ENCODE measurements around the gene SUGCT.
"Not testable (repeated sequence)": the region's sequence is repeated elsewhere in the genome, so short reads cannot be mapped to it uniquely, and the experiment has no call there.

SUGCT gene

DNA sequence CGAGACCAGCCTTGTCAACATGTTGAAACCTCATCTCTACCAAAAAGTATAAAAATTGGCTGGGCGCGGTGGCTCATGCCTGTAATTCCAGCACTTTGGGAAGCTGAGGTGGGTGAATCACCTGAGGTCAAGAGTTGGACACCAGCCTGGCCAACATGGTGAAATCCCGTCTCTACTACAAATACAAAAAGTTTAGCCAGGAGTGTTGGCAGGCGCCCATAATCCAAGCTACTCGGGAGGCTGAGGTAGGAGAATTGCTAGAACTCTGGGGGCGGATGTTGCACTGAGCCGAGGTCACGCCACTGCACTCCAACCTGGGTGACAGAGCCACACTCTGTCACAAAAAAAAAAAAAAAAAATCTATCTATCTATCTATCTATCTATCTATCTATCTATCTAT lies 279.9 kb downstream of the SUGCT start:
- H3K27ac Mint-ChIP-seq; H3K27me3 Mint-ChIP-seq (ENCODE audit: low read depth); H3K4me1 Mint-ChIP-seq (ENCODE audit: low read depth); DNase-seq (ENCODE audit: low spot score); H3K9me3 Mint-ChIP-seq; H3K36me3 Mint-ChIP-seq (ENCODE audit: low read depth); H3K4me3 Mint-ChIP-seq: not testable (repeated sequence)

DNA sequence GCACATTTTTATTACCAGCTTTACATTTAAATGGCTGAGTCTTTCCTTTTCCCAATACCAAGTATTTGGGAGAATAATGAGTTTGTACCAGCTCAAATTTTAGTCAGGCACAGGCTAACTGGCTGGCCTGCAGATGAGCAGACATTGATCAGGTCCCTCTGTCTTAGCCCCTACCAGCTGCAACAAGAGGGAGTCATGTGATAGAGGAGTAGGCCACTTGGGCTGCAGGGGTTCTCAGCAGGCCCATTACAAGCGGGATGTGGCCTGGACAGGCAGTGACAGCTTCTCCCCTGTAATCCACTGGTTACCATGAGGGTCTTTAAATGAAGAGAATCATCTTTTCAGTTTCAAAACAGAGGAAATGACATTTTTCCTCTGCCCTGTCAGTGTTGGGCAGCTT lies 283.6 kb downstream of the SUGCT start:
- Mint-ChIP-seq H3K36me3 (ENCODE audit: low read depth) (no peaks in the 10 kb centered on the region), H3K9me3 (no peaks in the 10 kb centered on the region), H3K27ac (no peak overlapping the region), H3K4me3 (no peak overlapping the region), H3K27me3 (ENCODE audit: low read depth) (no peaks in the 10 kb centered on the region), H3K4me1 (ENCODE audit: low read depth) (no peaks in the 10 kb centered on the region)
- DNase-seq (ENCODE audit: low spot score), result no peak

DNA sequence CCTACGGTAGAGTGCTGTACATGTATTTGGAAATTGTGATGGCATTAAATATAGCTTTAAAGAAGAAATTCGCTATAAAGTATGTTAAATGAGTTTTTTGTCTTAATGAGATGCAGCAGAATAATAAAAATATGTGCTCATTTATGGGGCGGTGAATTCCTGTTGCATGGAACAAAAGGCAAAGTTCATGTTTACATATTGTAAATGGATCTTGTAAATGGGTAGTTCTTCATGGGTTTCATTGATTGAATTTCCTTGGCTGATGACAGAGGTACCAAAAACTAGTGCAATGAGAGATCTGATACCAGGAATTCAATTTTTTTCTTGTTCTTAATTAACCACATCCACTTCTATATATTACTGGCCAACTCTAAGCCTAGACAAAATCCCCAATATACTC lies 284.2 kb downstream of the SUGCT start:
- DNase-seq (ENCODE audit: low spot score), result no peak
- Mint-ChIP-seq H3K36me3 (ENCODE audit: low read depth) (no peaks in the 10 kb centered on the region), H3K9me3 (no peaks in the 10 kb centered on the region), H3K4me3 (no peak overlapping the region), H3K27ac (no peak overlapping the region), H3K4me1 (ENCODE audit: low read depth) (no peaks in the 10 kb centered on the region), H3K27me3 (ENCODE audit: low read depth) (no peaks in the 10 kb centered on the region)

DNA sequence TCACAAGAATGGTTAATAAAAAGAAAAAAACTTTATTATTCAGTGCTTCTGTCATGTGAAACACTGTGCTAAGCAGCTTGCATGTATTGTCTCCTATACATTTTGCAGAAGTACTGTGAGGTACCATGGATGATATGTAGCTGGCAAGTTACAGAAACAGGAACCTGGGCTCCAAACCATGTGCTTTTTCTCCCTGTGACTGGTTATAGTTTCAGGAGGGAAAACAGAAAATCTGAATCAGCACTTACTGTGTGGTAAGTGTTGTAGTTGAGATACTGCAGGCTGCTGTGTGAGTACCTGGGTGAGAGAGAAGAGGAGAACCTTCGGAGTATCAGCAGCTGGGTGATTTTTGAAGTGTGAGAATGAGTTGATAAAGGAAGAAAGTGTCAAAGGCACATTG lies 285.0 kb downstream of the SUGCT start:
- H3K9me3 Mint-ChIP-seq, result no peaks in the 10 kb centered on the region
- no peaks in the 10 kb centered on the region for H3K27me3 Mint-ChIP-seq (ENCODE audit: low read depth)
- H3K27ac Mint-ChIP-seq, result no peak overlapping the region
- H3K4me3 Mint-ChIP-seq, result no peak overlapping the region
- H3K36me3 Mint-ChIP-seq (ENCODE audit: low read depth), result no peaks in the 10 kb centered on the region
- no peaks in the 10 kb centered on the region for H3K4me1 Mint-ChIP-seq (ENCODE audit: low read depth)
- no peak for DNase-seq (ENCODE audit: low spot score)

DNA sequence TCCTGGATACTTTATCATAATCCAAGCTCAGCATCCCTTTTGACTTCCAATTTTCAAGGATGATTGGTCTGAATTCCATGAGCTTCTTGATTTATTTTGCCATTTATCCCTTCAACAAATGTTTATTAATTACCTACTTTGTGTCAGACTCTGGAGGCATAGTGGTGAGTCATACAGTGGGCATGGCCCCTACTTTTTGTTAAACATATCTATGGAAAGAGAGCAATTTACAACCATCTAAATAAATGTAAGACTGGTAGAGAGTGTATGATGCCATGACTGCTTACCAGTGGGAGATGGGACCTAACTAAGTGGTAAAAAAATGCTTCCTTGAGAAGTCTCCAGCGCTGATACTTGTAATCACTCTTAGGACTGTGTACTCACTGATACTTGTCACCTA lies 286.6 kb downstream of the SUGCT start:
- no peak overlapping the region for H3K4me3 Mint-ChIP-seq
- no peak overlapping the region for H3K27ac Mint-ChIP-seq
- no peaks in the 10 kb centered on the region for H3K36me3 Mint-ChIP-seq (ENCODE audit: low read depth)
- no peaks in the 10 kb centered on the region for H3K9me3 Mint-ChIP-seq
- H3K27me3 Mint-ChIP-seq (ENCODE audit: low read depth), result no peaks in the 10 kb centered on the region
- no peak for DNase-seq (ENCODE audit: low spot score)
- H3K4me1 Mint-ChIP-seq (ENCODE audit: low read depth), result no peaks in the 10 kb centered on the region

DNA sequence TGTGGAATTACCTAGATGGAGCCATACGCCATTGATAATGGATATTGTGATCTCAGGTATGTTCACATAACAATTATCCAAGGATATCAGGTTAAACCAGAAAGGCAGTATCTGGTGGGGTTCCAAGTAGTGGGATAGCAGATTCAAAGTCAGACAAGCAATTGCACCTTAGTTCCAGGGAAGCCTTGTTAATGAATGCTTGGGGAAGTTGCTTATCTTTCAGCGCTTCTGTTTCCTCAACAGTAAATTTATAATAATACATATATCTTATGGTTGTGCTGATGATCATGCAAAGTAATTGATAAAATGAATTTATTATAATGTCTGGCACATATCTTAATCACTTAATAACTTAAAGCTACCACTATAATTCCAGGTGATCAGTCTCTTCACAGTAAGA lies 290.9 kb downstream of the SUGCT start:
- Mint-ChIP-seq H3K4me3 (no peak overlapping the region), H3K9me3 (no peaks in the 10 kb centered on the region), H3K27me3 (ENCODE audit: low read depth) (no peaks in the 10 kb centered on the region), H3K4me1 (ENCODE audit: low read depth) (no peaks in the 10 kb centered on the region), H3K27ac (no peak overlapping the region), H3K36me3 (ENCODE audit: low read depth) (no peaks in the 10 kb centered on the region)
- DNase-seq (ENCODE audit: low spot score), result no peak

DNA sequence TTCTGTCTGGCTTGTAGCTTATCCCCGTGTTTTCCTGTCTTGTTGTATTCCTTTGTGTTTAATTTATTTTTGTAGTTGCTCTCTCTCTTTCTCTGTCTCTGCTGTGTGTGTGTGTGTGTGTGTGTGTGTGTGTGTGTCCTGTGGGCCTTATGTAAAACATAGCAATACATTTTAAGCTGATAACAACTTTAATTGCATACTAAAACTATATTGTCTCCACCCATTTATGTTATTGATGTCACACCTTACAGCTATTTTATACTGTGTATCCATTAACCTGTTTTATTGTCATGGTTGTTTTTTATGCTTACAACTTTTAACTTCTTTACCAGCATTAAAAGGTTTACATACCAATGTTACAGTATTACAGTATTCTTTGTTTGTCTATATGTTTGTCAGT lies 293.6 kb downstream of the SUGCT start:
- H3K36me3 Mint-ChIP-seq (ENCODE audit: low read depth), result no peaks in the 10 kb centered on the region
- DNase-seq (ENCODE audit: low spot score), result no peak
- no peak overlapping the region for H3K4me3 Mint-ChIP-seq
- no peak overlapping the region for H3K27ac Mint-ChIP-seq
- H3K9me3 Mint-ChIP-seq, result peaks cover 4% of the 10 kb centered on the region
- H3K4me1 Mint-ChIP-seq (ENCODE audit: low read depth), result no peaks in the 10 kb centered on the region
- H3K27me3 Mint-ChIP-seq (ENCODE audit: low read depth), result no peaks in the 10 kb centered on the region

DNA sequence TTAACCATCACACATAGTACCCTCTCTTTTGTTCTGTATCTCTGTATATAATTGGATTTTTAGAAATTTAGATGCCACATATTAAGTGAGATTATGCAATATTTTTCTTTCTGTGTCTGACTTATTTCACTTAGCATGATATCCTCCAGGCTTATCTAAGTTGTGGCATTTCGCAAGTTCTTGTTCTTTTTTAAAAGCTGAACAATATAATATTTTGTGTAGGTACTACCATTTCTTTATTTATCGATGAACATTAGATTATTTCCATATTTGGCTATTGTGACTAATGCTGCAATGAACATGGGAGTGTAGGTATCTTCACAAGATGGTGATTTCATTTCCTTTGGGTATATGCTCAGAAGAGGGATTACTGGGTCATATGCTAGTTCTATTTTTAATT lies 295.0 kb downstream of the SUGCT start:
- Mint-ChIP-seq H3K36me3 (ENCODE audit: low read depth) (no peaks in the 10 kb centered on the region), H3K9me3 (peaks cover 4% of the 10 kb centered on the region), H3K27me3 (ENCODE audit: low read depth) (no peaks in the 10 kb centered on the region), H3K27ac (no peak overlapping the region), H3K4me3 (no peak overlapping the region), H3K4me1 (ENCODE audit: low read depth) (no peaks in the 10 kb centered on the region)
- no peak for DNase-seq (ENCODE audit: low spot score)

DNA sequence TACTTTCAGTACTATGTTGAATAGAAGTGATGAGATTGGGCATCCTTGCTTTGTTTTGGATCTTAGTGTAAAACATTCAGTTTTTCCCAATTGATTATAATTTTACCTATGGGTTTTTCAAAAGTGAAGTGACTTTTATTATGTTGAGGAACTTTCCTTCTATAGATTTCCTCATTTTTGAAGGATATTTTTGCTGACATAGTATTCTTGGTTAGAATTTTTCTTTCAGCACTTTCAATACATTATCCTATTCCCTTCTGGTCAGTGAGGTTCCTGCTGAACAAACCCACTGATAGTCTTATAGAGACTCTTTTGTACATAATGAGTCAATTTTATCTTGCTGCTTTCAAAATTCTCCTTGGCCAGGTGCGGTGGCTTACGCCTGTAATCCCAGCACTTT lies 297.2 kb downstream of the SUGCT start:
- Mint-ChIP-seq H3K27me3 (ENCODE audit: low read depth) (no peaks in the 10 kb centered on the region), H3K9me3 (peaks cover 4% of the 10 kb centered on the region), H3K4me3 (no peak overlapping the region), H3K27ac (no peak overlapping the region), H3K4me1 (ENCODE audit: low read depth) (no peaks in the 10 kb centered on the region), H3K36me3 (ENCODE audit: low read depth) (no peaks in the 10 kb centered on the region)
- no peak for DNase-seq (ENCODE audit: low spot score)

DNA sequence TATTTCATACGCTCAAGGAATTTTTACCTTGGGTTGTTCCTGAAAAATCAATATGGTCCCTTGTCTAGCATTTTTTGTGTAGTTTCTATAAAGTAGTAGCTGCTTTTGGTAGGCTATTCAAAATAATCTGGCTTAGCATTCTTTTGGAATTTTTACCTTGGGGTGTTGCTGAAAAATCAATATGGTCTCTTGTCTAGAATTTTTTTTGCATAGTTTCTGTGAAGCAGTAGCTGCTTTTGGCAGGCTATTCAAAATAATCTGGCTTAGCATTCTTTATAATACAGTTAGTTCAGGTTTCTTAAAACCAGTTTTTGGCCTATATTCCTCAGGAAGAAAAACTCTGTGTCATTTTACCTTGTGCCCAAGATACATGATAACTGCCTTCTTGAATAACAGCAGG lies 301.9 kb downstream of the SUGCT start:
- Mint-ChIP-seq H3K36me3 (ENCODE audit: low read depth) (no peaks in the 10 kb centered on the region), H3K4me1 (ENCODE audit: low read depth) (no peaks in the 10 kb centered on the region), H3K9me3 (peaks cover 9% of the 10 kb centered on the region), H3K27ac (no peak overlapping the region), H3K27me3 (ENCODE audit: low read depth) (no peaks in the 10 kb centered on the region), H3K4me3 (no peak overlapping the region)
- DNase-seq (ENCODE audit: low spot score), result no peak

DNA sequence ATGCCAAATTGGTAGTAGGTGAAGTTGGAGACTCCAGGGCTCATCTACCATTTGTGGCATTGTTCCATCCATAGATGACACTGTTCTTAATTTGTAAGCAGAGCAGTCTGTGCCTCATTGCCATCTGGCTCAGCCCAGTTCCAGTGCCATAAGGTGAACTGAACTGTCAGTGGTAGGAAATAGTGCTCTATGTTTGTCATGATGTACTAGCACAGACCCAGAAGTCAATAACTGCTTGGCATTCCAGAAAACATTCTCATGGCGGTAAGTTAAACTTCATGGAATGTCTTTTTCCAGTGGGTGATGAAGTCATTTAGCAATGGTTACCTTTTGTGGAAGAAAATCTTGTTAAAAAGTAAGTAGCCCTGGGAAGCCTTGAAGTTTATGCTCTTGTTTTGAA lies 302.7 kb downstream of the SUGCT start:
- Mint-ChIP-seq H3K27ac (no peak overlapping the region), H3K4me3 (no peak overlapping the region), H3K36me3 (ENCODE audit: low read depth) (no peaks in the 10 kb centered on the region), H3K9me3 (peaks cover 13% of the 10 kb centered on the region), H3K4me1 (ENCODE audit: low read depth) (no peaks in the 10 kb centered on the region), H3K27me3 (ENCODE audit: low read depth) (no peaks in the 10 kb centered on the region)
- DNase-seq (ENCODE audit: low spot score), result no peak

DNA sequence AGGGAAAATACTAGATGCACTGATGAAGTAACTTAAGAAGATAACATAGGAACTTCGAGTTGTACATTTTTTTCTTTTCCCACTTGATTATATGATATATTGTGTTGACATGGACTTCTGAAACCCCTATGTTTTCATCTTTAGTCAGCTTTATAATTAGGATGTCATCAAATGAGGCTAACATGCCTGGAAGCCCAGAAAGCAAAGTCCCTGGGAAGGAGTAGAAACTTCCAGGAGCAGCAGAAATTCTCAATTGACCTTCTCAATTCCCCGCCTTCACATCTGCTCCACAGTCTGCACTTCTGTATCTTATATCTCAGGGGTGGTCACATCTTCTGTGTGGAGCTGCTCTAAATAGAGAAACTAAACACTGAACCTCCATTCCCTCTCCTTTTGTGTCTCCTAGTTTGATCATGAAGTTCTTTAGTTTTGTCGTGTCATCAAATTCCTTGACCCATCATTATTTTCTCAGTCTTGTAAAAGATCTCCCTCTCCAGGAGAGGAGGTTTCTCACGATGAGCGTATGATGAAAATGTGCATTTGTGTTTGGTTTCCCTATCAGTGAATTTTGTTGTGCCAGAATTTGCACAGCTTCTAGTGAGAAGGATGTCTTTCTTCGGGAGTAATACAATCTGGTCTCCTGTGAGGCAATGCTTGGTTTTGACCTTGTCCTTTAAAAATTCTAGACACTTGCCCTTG lies 303.3 kb downstream of the SUGCT start:
- Mint-ChIP-seq H3K9me3 (peaks cover 9% of the 10 kb centered on the region), H3K4me3 (no peak overlapping the region), H3K4me1 (ENCODE audit: low read depth) (no peaks in the 10 kb centered on the region), H3K36me3 (ENCODE audit: low read depth) (no peaks in the 10 kb centered on the region), H3K27ac (no peak overlapping the region), H3K27me3 (ENCODE audit: low read depth) (no peaks in the 10 kb centered on the region)
- DNase-seq (ENCODE audit: low spot score), result no peak

DNA sequence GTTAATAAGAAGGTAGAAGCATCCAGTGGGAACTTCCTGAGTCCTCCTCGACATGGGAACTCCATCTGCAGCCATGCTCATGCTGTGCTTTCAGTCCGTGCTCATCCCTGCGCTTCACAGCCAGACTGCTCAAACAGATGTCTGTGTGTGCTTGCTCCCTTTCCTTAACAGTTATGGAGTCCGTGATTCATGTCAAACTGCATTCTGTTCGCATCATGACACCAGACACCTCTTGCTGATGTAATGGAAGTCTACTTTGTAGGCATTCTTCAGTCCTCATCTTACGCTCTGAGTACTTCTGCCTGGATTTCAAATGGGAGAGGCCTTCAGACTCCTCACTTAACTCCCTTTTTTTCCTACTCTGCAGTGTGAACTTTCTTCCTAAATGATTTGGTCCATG lies 304.9 kb downstream of the SUGCT start:
- Mint-ChIP-seq H3K36me3 (ENCODE audit: low read depth) (no peaks in the 10 kb centered on the region), H3K4me3 (no peak overlapping the region), H3K4me1 (ENCODE audit: low read depth) (no peaks in the 10 kb centered on the region), H3K27me3 (ENCODE audit: low read depth) (no peaks in the 10 kb centered on the region), H3K9me3 (peaks cover 9% of the 10 kb centered on the region), H3K27ac (no peak overlapping the region)
- no peak for DNase-seq (ENCODE audit: low spot score)

DNA sequence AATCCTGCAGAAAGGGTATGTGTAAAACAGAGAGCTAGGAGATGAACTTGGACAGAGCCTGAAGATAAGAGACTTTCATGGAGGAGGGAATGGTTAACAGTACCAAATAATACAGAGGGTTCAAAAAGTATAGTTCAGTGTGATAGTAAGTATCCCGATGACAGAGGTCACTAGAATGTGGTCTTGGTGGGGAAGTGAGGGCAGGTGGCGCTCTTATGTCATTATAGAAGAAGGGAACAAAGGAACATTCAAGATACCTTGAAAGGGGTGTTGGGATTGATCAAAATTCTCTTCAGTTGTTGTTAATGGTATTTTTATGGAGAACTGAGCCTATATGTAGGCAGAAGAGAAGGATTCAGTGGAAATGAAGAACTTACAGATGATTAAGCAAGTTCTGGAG lies 312.5 kb downstream of the SUGCT start:
- Mint-ChIP-seq H3K4me1 (ENCODE audit: low read depth) (no peaks in the 10 kb centered on the region), H3K27me3 (ENCODE audit: low read depth) (no peaks in the 10 kb centered on the region), H3K36me3 (ENCODE audit: low read depth) (no peaks in the 10 kb centered on the region), H3K9me3 (no peaks in the 10 kb centered on the region), H3K4me3 (no peak overlapping the region), H3K27ac (no peak overlapping the region)
- DNase-seq (ENCODE audit: low spot score), result no peak

DNA sequence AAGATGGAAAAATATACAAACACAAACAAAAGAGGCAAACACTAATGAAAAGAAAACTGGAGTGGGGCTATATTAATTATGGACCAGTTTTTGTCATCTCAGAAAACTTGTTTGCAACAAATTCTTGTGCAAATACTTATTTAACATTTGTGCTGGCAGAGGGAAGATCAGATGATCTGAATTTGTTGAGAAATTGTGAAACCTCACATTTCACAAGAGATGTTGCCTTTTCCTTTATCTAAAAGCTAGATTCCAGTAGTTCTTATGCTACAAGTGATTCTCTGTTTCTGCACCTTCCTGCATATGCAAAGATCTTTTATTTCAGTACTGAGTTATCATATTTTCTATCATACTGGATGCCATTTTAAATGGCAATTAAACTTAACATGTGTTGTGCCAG lies 320.7 kb downstream of the SUGCT start:
- H3K36me3 Mint-ChIP-seq (ENCODE audit: low read depth), result no peaks in the 10 kb centered on the region
- no peak overlapping the region for H3K4me3 Mint-ChIP-seq
- no peaks in the 10 kb centered on the region for H3K27me3 Mint-ChIP-seq (ENCODE audit: low read depth)
- no peaks in the 10 kb centered on the region for H3K4me1 Mint-ChIP-seq (ENCODE audit: low read depth)
- no peak for DNase-seq (ENCODE audit: low spot score)
- no peak overlapping the region for H3K27ac Mint-ChIP-seq
- H3K9me3 Mint-ChIP-seq, result no peaks in the 10 kb centered on the region

All from T-helper 2 cell treated with Interferon-gamma antibody and Interleukin-4, amounts not matched to agents 5 μg/mL and 100 μg/mL, for 36 hours (primary cell).